EL (cell line): Measurements from ENCODE around the gene DGLUCY.
"Not testable (repeated sequence)": the region's sequence is repeated elsewhere in the genome, so short reads cannot be mapped to it uniquely, and the experiment has no call there.

Experiments
- DNase-seq: peaks from one replicate; pipeline ENCODE4 v3.0.0-alpha.2; 2016

The DGLUCY gene

DNA sequence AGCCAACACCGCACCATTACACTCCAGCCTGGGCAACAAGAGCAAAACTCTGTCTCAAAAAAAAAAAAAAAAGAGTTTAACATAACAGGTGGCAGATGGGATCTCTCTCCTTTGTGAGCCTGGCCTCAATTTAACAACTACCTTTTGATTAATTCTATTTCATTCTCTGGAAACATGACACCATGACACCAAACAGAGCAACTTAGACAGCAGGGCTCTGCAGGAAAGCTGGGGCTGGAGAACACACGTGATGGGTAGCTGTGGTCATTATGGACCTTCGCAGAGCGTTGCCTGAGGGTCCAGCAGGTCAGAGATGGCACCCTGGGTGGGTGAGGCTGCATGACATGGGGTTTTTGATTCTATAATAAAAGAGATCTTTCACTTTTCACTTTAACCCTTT, 1.7 kb upstream of the DGLUCY start:
- DNase-seq: no peak

DNA sequence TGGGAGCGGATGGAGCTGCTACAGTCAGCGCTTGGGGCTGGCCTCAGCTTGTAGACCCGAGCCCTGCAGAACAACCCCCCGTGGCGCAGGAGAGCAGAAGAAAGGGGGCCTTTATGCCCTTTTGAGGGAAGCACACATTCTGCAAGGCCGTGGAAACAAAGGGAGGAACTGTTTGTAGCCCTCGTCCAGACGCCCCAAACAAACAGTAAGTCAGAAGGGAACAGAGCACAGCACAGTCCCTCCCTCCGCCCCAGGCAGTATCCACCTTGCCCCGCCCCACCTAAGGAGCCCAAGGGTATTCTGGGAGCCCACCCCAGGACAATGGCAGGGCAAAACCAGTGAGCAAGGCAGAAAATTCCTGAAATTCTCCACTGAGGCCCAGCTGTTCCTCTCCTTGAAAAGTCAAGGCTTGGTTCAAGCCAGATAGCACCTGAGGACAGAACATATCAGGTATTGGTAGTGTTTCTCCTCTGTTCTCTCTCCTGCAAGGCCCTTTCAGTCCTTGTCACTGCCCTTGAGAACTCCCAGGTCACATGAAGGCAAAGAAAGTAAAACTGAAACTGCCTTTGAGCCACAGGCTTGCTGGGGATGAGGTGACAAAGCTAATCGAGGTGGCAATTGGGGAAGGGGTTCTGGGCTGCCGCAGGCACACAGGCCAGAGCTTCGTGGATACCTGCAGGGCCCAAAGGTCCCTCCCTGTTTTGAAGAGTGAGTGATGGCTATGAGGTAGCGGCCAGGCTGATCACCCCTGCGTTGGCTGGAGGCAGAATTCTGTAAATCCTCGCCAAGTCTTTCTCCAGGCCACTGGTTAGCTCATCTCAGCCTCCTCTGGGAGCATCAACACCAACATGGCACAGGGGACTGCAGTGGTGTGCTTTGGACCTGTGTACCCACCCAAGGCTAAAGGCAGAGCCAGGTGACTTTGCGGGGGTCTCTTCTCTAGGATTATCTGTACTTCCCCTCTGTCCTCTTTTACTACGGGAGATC, 499 bp downstream of the DGLUCY start:
- DNase-seq: peak; percentile 65

DNA sequence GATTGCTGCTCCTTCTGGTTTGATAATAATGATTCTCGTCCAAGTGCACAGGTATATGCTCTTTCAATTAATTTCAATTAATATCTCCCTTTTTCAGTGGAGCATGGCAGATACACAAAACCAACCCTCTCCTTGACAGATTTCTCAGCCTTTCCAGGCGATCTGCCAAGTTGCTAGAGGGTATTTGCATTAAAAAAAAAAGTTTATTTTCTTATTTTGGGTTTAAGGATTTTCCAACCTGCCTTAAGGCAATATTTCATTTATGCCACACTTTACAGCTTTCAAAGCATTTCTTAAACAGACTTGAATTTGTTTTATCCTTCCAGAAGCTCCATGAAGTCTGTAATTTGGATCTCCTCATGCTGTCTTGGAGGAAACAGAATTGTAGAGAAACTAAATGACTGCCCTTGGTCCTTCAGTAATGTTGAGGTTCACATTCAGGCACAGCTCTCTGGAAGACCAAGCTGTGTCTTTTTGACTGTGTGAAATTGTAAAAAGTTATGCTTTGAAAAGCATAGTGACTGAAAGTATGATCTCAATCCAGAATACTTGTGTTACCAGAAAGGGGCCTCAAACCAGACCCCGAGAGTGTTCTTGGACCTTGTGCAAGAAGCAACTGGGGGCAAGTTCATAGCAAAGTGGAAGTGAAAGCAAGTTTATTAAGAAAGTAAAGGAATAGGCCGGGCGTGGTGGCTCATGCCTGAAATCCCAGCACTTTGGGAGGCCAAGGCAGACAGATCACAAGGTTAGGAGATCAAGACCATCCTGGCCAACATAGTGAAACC, 2.3 kb downstream of the DGLUCY start:
- DNase-seq: peak; percentile 39

DNA sequence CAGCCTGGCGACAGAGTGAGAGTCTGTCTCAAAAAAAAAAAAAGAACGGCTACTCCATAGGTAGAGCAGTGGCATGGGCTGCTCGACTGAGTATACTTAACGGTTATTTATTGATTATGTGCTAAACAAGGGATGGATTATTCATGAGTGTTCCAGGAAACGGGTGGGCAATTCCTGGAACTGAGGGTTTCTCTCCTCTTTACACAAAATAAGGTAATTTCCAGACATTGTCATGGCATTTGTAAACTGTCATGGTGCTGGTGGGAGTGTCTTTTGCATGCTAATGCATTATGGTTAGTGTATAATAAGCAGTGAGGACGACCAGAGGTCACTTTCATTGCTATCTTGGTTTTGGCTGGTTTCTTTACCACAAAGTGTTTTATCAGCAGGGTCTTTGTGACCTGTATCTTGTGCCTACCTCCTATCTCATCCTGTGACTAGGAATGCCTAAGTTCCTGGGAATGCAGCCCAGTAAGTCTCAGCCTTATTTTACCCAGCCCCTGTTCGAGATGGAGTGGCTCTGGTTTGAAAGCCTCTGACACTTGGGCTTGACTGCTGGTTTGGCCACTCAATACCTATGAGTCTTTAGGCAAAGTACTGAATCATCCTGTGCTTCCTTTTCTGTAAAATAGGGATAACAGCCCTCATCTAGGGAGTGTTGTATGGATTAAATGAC, 3.2 kb downstream of the DGLUCY start:
- no peak for DNase-seq

- no peak for DNase-seq
Measured at GRCh38 chr14:91117960-91118359, 4.1 kb downstream of the DGLUCY start.

- DNase-seq: no peak
Measured at GRCh38 chr14:91118511-91119068, 4.7 kb downstream of the DGLUCY start.

GRCh38 chr14:91119556-91120311, 5.9 kb downstream of the DGLUCY start:
- peak; percentile 71 for DNase-seq

DNA sequence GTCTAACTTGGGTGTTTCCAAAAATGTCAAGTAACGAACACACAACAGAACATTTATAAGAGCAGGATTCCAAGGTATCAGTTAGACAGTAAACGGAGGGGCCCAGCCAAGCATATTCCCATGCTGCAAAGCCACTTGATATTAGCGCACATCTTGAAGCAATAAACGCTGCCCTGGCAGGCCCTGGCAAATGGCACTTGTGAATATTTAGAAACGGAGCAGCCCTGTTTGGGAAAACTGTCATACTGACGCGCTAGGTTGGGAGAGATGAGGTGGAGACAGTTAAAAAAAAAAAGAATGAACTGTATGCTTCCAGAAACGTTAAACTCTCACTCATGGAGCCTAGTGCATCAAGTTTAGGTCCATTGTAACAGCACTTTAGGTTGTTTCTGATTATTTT, 9.3 kb downstream of the DGLUCY start:
- no peak for DNase-seq

DNA sequence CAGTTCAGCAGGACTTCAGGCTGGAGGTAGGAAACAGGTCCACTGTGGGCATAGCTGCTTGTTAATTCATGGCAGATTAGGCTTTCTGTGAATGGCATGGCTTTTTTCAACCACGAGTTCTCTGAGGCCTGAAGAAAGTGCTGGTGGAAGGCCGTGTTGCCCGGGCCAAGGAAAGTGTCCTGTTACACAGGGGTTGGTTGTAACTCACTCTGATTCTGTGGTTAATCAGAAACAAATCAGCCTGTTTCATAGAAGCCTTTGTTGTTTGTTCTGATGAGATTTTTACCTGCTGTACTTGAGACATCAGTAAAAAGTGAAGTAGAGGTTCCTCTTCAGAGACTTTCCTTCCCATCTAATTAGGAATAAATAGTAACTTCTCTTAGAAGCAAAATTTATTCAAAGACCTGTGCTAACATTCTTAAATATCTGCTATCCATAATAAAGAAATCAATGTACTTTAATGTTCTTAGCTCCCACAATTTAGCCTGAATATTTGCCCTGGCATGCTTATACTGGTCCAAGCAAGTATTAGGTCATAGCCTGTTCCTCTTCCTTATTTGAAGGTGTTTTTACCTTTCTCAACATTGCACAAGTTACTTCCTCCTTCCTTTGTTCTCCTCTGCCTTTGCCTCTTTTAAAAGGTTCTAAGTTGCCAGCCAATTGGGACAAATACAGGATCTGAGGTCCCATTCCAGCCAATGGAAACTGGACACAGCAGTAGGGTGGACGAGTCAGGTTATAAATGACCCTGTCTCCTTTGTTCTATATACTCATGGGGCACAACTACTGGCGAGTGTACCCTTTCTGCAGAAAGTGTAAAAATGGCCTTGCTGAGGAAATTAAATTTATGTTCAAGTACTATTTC, 10.8 kb downstream of the DGLUCY start:
- not testable (repeated sequence) for DNase-seq

- no peak for DNase-seq
Measured at GRCh38 chr14:91125271-91125660, 11.4 kb downstream of the DGLUCY start.

DNA sequence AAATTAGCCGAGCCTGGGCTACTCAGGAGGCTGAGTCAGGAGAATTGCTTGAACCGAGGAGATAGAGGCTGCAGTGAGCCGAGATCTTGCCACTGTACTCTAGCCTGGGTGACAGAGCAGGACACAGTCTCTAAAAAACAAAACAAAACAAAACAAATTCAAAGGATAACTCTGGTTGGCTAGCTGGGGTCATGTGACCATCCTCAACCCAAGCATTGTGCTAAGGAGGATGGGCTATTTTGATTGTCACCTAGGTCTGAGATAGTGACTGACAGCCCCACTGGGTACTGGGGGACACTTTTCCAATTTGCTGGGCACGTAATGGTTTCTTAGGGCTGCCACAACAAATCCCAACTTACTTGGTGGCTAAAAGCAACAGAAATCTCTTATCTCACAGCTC, 11.9 kb downstream of the DGLUCY start:
- no peak for DNase-seq

- DNase-seq: no peak
Measured at GRCh38 chr14:91126761-91127160, 12.9 kb downstream of the DGLUCY start.

DNA sequence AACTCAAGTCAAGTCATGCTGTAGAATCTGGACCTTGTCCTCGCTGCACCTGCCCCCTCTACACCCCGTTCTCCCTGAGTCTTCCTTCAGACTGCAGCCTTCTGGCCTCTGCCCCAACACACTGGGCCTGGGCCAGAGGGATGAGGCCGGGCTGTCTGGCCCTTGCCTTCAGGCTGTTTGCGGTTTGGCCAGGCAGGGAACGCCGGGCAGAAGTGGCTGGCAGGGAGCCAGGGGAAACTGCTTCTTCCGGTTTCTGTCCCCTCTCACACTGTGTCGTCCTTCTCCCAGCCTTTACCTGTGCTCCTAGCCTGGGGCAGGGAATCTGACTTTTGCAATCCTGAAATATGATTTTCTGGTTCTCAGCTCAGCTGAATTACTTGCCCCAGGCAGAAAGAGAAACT, 13.5 kb downstream of the DGLUCY start:
- DNase-seq: no peak

DNA sequence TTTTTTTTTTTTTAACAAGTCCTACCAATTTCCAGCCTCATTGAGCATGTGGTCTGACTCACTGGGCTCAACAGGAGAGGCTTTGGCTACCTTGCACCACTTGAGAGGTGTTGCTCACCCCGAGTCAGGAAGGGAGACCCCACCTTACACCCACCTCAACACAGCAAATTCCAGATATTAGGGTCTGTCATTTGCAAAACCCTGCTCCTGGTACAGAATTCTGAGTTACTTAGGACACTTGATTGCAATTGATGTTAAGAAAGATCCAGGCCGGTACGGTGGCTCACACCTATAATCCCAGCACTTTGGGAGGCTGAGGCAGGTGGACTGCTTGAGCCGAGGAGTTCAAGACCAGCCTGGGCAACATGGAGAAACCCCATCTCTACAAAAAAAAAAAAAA, 14.1 kb downstream of the DGLUCY start:
- DNase-seq: no peak

GRCh38 chr14:91128699-91129098, 14.8 kb downstream of the DGLUCY start:
- DNase-seq: no peak

DNA sequence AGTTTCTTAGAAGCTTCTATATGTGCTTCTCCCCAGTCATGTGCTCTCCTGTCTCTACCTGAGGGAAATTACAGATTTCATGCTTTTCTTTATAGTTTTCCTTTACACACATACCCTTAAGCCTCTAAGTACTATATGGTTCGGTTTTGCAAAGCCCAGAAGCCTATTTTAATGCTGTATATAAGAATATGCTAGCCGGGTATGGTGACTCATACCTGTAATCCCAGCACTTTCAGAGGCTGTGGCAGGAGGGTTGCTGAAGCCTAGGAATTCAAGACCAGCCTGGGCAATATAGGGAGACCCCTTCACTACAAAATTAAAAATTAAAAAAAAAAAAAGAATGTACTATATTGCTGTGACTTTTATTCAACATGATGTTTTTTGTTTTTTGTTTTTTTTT, 15.4 kb downstream of the DGLUCY start:
- no peak for DNase-seq

GRCh38 chr14:91135039-91135438, 21.2 kb downstream of the DGLUCY start:
- DNase-seq: no peak

- DNase-seq: peak; percentile 38
Measured at GRCh38 chr14:91138511-91139359, 24.9 kb downstream of the DGLUCY start.

GRCh38 chr14:91139776-91140175, 25.9 kb downstream of the DGLUCY start:
- no peak for DNase-seq

DNA sequence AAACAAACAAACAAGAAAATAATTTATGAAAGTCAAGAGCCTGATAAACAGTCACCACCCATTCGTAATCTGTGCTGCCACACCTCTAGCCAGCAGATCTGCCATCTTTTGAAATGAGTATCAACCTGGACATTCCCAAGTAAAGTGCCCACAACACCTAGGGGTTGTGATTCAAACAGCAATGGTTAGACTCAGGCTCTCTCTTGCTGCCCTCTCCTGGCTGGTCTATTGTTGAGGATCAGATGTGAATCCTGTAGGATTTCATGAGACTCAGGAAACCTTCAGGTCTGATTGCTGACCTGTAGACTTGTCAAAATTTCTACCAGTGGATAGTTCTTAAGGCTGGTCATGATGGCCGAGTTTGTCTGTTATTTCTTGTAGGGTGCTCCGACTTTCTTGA, 26.8 kb downstream of the DGLUCY start:
- no peak for DNase-seq
